Adrenal gland (tissue), 5 donors: Measurements from ENCODE around the gene ASZ1.

Experiments used
- POLR2A ChIP-seq, 2 donors: fragments of 450-650 bp; IDR thresholded peaks; one replicate each; pipeline ENCODE4 v1.6.1; 2017; ENCODE audit warnings: antibody characterized with exemption in 2 of 2, mild to moderate bottlenecking in 2 of 2, moderate library complexity in 1 of 2
- TF ChIP-seq, protein P1 (sequence below), 6 experiments: fragments of 450-650 bp in 4 of 6; fragments of 200-600 bp in 2 of 6; sonication (generic) in 1 of 6; IDR thresholded peaks; 1 replicate in 5 of 6; 2 replicates in 1 of 6; pipeline versions ENCODE4 v1.5.1 to v1.8.0; 2016 to 2021; ENCODE audit warnings: antibody characterized with exemption in 6 of 6, mild to moderate bottlenecking in 2 of 6, moderate library complexity in 1 of 6
- donor health status: DM: no; HTN: no; CAD: no.

DNA sequence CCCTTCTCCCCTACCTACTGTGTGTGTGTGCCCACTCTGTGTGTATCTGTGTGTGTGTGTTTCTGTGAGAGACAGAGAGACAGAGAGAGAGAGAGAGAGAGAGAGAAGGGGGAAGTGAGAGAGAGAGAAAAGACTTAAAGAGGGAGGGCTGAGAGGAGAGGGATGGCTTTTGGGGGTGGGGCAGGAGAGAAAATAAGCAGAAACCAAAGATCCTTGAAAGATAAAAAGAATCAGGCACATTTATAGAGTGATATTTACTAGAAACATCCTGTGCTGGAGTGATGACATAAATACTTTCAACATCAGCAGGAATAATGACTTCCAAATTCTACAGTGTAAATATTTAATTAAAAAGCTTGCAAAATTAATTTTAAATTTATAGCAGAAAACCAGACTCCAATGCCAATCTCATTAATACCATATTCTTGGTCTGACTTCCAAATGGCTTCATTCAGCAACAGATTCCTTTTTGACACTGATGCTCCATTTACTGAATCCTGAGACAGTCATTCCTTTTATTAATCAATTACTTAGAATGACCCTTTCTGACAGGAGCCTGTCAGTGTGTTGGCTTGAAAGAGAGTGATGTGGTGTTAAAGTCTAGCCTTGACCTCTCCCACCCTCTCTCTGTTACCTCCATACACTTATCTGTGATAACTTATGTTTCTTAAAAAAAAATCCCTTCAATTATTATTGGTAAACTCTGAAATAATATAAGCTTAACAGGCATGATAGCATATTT is 62.8 kb downstream of the ASZ1 start:
- no peak for TF ChIP-seq POLR2A (IDR thresholded peaks at IDR 0.05)
- TF ChIP-seq, protein P1, sequence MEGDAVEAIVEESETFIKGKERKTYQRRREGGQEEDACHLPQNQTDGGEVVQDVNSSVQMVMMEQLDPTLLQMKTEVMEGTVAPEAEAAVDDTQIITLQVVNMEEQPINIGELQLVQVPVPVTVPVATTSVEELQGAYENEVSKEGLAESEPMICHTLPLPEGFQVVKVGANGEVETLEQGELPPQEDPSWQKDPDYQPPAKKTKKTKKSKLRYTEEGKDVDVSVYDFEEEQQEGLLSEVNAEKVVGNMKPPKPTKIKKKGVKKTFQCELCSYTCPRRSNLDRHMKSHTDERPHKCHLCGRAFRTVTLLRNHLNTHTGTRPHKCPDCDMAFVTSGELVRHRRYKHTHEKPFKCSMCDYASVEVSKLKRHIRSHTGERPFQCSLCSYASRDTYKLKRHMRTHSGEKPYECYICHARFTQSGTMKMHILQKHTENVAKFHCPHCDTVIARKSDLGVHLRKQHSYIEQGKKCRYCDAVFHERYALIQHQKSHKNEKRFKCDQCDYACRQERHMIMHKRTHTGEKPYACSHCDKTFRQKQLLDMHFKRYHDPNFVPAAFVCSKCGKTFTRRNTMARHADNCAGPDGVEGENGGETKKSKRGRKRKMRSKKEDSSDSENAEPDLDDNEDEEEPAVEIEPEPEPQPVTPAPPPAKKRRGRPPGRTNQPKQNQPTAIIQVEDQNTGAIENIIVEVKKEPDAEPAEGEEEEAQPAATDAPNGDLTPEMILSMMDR (IDR thresholded peaks at IDR 0.05) = no peak
